C4-2B (cell line): ENCODE data around the gene BACE1-AS.

Source experiments
- ZFX ChIP-seq: fragments of 450-650 bp; IDR thresholded peaks from 2 replicates; pipeline ENCODE4 v1.6.1; 2017
- TF ChIP-seq, protein P1 (sequence below): fragments of 450-650 bp; conservative IDR thresholded peaks from 2 replicates; pipeline ENCODE4 v1.5.1; 2017; ENCODE audit warnings: mild to moderate bottlenecking

DNA sequence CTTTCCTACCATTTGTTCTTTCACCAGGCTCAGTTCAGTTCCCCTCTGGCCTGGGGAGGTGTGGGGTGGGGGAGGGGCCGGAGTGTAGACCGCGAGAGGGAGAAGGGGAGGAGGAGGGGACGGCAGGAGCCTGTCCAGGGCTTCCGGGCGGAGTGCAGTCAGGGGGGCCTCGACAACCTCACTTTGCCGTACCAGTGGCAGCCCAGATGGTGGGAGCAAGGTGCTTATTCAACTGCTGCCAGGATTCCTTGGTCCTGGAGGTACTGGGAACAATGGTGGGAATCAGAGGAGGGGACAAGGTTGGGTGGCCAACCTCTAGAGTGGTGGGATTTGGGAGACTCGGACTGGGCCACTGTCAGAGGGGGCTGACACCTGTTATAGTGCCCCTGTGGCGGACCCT, 23.7 kb downstream of the BACE1-AS start:
- TF ChIP-seq, protein P1, sequence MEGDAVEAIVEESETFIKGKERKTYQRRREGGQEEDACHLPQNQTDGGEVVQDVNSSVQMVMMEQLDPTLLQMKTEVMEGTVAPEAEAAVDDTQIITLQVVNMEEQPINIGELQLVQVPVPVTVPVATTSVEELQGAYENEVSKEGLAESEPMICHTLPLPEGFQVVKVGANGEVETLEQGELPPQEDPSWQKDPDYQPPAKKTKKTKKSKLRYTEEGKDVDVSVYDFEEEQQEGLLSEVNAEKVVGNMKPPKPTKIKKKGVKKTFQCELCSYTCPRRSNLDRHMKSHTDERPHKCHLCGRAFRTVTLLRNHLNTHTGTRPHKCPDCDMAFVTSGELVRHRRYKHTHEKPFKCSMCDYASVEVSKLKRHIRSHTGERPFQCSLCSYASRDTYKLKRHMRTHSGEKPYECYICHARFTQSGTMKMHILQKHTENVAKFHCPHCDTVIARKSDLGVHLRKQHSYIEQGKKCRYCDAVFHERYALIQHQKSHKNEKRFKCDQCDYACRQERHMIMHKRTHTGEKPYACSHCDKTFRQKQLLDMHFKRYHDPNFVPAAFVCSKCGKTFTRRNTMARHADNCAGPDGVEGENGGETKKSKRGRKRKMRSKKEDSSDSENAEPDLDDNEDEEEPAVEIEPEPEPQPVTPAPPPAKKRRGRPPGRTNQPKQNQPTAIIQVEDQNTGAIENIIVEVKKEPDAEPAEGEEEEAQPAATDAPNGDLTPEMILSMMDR: no peak
- no peak for TF ChIP-seq ZFX
